HG03025 (cell line): ENCODE data around the gene MATN3.

ENCODE experiments used
- ATAC-seq: cut with Tn5 transposase; IDR thresholded peaks from one replicate; pipeline ENCODE4 v1.9.1; 2021; ENCODE audit warnings: mild to moderate bottlenecking, moderate library complexity; ENCODE audit not compliant: unreplicated experiment, low FRiP score

Gene MATN3

GRCh38 chr2:19943189-19943588 lies 69.3 kb downstream of the MATN3 start:
- no peak for ATAC-seq

GRCh38 chr2:19942199-19942598 lies 70.3 kb downstream of the MATN3 start:
- no peak for ATAC-seq
